HG03139 (cell line): Measurements from ENCODE around the gene GSN.

Source experiments
- ATAC-seq: cut with Tn5 transposase; IDR thresholded peaks from one replicate; pipeline ENCODE4 v1.9.1; 2021; ENCODE audit not compliant: unreplicated experiment

GSN gene

DNA sequence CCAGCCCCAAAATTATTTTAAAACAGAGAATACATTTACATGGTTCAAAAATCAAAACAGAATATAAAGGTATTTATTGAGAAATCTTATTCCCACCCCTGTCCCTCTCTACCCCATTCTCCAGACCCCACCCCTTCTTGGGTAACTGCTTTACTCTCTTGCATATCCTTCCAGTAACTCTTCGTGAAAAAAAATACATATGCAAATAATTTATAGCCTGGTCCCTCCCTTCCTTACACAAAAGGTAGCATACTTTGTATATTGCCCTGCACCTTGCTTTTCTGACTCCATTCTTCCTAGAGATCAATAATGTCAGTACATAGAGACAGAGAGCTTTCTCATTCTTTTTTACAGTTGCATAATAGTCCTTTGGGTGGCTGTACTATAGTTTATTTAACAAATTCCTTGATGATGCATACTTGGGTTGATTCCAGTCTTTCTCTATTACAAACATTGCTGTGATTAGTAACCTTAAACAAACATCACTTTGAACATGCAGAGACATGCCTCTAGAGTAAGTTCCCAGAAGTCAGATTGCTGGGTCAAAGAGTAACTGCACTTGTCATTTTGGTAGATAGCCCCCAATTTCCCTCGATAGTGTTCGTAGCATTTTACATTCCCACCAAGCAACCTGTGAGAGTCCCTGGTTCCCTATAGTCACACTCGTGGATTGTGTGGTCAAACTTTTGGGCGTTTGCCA, 54.2 kb downstream of the GSN start:
- no peak for ATAC-seq

DNA sequence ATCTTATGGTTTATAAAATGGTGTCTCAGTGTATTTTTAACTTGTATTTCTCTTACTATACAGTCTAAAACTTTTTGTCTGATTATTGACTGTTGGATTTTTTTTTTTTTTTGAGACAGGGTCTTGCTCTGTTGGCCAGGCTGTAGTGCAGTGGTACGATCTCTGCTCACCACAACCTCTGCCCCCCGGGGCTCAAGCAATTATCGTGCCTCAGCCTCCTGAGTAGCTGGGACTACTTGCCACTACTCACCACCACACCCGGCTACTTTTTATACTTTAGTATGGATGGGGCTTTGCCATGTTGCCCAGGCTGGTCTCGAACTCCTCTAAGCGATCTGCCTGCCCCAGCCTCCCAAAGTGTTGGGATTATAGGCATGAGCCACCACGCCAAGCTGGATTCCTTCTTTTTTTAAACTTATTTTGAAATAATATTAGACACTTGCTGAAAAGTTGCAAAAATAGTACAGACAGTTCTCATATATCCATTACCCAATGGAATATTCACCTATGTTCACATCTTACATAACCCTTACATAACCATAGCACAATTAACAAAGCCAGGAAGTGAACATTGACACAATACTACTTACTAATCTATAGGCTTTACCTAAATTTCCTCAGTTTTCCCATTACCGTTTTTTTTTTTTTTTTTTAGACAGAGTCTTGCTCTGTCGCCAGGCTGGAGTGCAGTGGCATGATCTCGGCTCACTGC, 54.9 kb downstream of the GSN start:
- no peak for ATAC-seq

DNA sequence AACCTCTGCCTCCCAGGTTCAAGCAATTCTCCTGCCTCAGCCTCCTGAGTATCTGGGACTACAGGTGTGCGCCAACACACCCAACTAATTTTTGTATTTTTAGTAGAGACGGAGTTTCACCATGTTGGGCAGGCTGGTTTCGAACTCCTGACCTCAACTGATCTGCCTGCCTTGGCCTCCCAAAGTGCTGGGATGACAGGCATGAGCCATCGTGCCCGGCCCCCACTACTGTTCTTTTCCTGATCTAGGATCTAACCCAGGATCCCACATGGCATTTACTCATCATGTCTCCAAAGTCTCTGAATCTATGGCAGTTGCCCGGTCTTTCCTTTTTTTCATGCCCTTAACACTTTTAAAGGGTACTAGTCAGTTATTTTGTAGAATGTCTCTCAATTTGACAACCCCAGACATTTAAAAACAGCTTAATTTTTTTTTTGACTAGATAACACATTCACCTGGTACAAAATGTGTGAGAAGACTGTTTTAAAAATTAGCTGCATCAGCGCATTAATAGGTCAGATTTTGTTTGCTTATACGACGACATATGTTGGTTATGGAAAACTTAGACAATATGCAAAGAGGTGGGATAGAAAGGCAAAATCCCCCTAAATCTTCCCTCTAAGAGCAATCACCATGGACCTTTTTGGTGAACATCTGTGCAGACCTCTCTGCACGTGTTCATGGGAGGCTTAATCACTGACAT, 55.6 kb downstream of the GSN start:
- no peak for ATAC-seq

DNA sequence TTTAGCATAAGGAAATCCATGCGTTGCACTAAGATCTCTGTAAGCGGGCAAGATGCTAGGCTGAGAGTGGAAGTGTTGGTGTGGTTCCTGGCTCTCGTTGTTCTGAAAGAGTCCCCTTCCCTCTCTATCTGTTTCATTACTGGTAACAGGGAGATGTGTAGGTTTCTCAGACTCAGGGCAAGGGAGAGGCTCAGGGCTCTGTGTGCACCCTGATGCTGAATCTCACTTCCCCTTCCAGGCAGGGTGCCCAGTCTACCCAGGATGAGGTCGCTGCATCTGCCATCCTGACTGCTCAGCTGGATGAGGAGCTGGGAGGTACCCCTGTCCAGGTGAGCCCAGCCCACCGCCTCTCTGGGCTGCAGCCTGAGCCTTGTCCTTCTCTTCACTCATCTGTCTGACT, 56.4 kb downstream of the GSN start:
- no peak for ATAC-seq

DNA sequence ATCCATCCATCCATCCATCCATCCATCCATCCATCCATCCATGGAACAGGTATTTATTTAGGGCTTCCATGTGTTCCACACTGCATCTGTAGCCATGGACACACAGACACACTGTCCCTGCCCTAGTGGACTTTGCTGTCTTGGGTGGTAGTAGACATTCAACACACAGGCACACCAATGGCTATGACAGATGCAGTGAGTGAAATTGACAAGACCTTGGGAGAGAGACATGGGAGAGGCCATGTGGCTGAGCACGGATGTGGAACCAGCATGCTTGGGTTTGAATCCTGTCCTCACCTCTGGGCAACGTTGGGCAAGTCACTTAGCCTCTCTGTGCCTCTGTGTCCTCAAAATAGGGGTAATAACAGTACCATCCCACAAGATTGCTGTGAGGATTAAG, 56.8 kb downstream of the GSN start:
- no peak for ATAC-seq

DNA sequence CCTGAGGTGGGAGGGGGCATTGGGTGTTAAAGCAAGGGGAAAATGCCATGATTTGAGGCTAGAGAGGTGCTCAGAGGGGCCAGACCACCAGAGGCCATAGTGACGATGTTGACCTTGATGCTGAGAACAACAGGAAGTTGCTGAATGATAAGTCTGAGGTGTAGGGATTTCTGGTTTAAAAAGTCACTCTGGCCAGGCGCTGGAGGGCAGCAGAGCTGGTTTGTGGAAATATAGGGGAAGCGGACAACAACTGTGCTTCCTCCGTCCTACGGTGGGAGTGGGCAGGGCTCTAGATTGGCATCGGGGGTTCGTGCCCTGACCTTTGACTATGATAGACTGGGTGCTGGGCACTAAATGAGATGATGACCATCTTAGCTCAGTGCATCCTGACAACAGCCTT, 57.4 kb downstream of the GSN start:
- ATAC-seq, result no peak

DNA sequence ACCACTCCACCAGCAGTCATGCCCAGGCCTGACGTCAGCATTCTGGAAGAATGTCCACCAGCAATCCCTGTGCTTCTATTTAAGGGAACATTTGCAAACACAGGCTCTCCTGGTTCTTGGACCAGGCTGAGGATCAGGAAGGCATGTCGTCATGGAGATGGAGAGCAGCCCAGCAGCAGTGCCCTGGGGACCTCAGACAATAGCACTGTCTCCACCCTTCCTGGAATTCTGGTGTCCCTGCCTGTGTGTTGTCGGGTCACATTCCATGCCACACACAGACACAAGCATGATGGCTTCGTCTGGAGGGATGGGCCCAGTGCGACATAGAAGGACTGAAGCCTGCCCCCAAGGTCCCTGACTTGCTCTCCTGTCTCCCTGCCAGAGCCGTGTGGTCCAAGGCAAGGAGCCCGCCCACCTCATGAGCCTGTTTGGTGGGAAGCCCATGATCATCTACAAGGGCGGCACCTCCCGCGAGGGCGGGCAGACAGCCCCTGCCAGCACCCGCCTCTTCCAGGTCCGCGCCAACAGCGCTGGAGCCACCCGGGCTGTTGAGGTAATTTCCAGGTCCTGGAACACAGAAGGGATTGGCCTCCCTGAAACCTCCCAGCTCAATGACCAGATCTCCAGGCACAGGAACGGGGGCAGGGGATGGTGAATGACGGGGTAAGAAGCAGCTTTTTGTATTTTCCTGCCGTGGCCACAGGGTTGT, 58.3 kb downstream of the GSN start:
- no peak for ATAC-seq

DNA sequence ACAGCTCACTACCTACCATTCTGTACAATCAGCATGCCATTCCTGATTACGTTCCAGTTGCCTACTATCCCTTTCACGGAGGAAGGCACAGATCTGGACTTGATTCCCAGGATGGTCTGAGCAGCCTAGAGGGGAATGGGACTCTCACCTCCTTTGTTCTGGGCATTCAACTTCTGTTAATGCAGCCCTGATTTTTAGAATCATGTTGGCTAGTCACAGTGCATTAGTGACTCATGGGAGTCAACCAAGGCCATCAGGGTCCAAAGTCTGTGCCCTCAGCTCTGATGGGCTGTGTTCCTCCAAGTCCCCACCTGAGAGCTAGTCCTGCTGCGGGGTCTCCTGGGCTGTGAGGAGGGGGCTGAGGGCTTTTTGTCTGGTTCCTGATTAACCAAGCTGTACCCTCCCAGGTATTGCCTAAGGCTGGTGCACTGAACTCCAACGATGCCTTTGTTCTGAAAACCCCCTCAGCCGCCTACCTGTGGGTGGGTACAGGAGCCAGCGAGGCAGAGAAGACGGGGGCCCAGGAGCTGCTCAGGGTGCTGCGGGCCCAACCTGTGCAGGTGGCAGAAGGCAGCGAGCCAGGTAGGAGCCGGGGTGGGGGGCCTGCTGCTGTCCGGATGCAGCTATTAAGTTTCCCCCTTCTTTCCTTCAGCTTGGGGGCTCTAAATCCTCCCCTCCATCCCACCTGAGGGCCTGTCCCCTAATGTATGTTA, 59.1 kb downstream of the GSN start:
- ATAC-seq, result no peak

DNA sequence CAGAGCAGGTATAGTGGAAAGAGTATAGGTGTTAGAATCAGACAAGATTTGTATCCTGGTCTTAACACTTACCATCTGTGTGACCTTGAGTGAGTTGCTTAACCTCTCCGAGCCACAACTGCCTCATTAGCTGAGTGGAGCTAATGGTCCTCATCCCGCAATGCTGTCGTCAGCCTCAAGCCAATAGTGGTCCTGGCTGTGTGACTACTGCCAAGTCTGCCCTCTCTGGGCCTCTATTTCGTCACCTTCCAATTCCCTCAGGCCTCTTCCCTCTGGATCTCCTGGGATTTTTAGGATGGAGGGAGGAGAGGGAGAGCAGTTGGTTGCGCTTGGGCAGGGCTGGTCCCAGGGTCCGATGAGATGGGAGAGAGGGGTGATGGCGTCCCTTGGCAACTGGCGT, 60.5 kb downstream of the GSN start:
- no peak for ATAC-seq

DNA sequence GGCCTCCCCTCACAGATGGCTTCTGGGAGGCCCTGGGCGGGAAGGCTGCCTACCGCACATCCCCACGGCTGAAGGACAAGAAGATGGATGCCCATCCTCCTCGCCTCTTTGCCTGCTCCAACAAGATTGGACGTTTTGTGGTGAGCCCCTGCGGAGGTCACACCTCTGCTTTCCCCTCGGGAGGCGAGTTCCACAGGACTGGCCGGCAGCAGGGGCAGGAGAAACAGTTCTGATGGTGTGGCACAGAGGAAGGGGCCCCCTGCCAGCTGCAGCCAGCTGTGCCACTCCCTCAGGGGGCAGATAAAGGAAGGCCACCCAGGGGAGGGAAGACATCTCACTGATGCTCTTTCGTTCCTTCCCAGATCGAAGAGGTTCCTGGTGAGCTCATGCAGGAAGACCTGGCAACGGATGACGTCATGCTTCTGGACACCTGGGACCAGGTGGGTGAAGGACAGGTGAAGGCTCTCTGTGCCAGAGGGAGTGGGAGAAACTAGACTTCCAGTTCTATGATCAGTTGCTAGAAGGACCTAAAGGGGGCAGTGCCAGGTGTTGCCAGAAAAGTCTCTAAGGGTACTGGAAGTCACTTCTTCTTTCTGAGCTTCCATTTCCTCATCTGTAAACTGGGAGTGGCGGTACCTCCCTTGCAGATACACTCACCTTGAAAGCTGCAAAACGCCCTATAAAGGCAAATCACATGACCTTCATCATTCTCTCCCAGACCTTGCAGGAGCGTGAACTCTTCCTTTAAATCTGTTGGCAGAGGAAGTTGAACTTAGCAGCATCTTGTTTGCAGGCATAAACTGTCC, 61.1 kb downstream of the GSN start:
- no peak for ATAC-seq

DNA sequence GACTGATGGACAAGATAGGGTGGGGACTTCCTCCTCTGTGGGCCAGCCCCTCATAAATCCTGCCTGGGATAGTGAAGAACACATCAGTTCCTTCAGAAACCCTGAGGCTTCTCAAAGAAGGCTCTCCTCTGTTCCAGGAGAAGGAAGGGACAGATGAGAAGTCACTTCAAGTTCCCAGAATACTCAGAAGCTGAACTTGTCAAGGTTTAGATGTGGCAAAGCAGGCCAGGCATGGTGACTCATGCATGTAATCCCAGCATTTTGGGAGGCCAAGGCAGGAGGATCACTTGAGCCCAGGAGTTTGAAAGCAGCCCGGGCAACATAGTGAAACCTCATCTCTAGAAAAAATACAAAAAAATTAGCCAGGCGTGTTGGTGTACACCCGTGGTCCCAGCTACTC, 63.6 kb downstream of the GSN start:
- ATAC-seq, result no peak

DNA sequence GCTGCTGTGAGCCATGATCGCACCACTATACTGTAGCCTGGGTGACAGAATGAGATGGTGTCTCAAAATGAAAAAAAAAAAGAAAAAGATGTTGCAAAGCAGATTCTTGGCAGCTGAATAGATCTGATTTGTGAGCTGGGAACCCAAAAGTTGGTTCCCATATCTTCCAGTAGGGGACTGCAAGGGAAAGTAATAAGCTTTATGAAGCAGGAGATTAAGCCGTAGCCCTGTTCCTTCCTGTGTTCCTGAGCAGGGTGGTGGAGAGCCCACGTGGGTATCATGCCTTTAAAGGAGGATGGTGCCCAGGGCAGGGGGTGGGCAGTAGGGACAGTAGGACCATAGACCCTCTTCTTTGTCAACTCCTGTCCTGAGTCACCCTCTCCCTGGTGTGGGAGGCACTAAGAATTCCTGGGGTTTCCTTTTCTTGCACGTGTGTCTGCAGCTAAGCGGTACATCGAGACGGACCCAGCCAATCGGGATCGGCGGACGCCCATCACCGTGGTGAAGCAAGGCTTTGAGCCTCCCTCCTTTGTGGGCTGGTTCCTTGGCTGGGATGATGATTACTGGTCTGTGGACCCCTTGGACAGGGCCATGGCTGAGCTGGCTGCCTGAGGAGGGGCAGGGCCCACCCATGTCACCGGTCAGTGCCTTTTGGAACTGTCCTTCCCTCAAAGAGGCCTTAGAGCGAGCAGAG, 64.2 kb downstream of the GSN start:
- no peak for ATAC-seq

DNA sequence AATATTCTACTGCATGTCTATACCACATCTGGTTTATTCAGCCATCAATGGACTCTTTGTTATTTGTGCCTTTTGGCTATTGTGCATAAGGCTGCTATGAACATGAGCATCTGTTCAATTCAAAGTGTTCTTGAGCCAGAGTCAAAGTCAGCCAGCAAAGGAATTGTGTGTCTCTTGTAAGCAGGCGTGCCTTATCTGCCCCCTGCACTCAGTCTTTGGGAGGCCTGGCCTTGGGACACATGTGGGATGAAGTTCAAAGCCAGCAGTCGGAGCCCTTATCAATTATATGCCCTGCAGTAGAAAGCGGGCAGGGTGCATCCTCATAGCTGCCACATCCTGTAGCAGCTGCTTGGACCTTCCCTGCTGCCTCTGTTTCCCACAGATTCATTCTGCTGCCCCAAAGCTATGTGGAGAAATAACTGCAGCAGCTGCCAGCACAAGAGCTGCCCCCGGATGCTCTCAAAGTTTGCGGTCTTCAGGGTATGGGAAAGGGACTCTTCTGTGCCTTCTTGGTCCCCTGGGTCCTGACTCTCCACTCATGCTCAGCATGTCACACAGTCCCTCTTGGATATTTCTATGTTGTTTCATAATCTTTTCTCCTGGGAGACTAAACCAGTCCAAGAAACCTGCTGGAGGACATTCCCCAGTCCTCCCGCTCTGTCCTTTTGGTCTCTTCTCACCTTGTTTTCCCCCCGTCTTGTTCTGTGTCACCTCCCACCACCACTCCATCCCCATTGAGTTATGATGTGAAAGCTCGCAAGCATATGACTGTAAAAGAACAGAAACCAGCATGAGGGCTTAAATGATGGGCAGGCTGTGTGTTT, 66.2 kb downstream of the GSN start:
- ATAC-seq, result no peak

DNA sequence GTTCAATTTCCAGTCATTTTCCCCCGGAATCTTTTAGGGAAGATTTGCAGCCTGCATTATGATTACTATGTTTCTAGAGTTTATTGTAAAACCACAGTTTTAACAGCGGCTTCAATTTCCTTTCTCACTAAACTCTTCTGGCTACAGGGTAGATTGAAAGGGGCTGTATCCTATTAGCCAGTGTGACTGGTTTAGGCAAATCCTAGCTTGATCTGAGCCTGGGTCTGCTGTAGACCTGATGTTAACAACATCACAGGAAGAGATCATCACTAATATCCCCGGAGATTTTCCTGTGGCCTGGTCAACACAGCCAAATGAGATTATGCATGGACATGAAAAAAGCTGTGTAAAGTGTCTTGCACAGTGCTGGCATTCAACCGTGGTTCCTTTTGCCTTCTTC, 68.7 kb downstream of the GSN start:
- no peak for ATAC-seq

DNA sequence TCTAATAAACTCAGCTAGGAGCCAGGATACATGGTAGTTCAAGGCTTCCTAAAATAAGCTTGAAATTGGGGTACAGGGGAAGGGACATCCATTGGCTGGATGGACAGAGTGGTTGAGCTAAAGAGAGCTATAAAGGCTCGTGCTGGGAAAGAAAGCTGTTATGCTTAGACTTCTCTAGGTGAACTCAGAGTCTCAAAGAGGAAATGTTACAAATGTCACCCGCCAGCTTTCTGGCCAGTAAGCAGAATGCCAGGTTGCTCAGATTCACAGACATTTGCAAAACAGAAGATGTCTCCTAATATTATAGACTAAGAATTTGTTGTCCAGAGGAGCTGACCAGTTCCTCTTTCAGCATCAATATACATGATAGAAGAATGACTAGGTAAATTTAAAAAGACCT, 71.5 kb downstream of the GSN start:
- ATAC-seq, result no peak

DNA sequence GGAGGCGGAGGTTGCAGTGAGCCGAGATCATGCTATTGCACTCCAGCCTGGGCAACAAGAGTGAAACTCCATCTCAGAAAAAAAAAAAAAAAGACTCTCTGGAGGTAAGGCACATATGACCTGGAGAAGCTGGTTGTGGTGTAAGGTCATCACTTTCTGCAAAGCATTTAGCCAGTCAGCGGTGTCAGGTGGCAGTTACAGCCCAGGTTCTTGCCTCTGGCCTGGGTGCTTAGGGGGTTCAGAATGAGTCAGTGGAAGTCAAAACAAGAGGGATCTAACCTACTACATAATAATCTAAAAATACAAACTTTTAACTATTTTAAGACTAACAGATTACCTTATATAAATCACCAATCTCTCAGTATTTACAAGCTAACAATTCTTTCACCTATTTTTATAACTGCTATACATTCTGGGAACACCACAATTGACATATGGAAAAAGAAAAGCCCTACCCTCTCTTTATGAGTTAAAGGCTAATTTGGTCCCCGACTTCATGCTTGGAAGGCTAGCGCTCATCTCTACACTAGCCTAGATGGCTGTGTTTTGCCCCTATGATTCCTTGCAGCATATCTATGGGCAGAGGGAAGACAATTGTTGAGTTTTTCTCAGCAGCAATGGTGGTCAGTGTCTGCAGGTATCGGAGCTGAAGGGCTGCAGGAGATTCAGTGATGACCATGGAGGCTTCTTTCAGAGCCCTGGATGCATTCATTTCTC, 72.9 kb downstream of the GSN start:
- ATAC-seq, result no peak

DNA sequence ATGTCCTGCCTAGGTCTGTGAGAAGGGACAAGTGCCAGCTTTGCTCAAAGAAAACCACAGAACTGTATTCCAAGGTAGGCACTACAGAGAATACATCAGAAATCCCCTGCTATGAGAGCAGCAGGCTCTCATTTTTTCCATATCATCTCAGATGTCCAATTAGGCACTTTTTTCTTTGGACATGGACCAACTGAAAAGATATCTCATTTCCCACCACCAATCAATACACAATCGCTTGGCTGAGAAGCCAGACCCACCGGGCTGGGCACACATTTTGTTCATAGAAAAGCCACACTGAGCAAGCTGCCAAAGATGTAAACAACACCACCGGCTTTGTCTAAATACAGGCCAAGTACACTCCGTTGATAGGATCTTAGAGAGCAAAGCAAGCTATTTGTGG, 76.2 kb downstream of the GSN start:
- ATAC-seq, result no peak

DNA sequence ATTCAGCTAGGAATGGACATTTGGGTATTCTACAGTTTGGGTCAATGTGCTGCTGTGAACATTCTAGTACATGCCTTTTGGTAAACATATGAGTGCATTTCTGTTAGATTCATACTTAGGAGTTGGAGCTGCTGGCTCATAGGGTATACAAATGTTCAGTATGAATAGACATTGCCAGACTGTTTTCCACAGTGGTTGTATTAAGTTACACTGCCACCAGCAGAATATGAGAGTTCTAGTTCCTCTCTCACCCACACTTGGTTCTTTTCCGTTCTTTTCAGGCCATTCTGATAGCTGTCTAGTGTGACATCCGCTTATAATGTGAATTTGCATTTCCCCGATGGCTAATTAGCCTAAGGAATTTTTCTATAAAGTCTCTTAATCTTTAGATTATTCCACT, 77.1 kb downstream of the GSN start:
- ATAC-seq, result no peak
